ENCODE data around the gene MTCL1.
"Not testable (repeated sequence)": the region's sequence is repeated elsewhere in the genome, so short reads cannot be mapped to it uniquely, and the experiment has no call there.

MTCL1 gene

GRCh38 chr18:8745355-8746014 is 40.1 kb downstream of the MTCL1 start:
- DNase-seq, result peak; percentile 37

- DNase-seq, result no peak
These were observed 42.1 kb downstream of the MTCL1 start for GRCh38 chr18:8747440-8747937.

GRCh38 chr18:8749492-8749891 is 44.1 kb downstream of the MTCL1 start:
- DNase-seq, result no peak

GRCh38 chr18:8750954-8751415 is 45.6 kb downstream of the MTCL1 start:
- DNase-seq, result peak; percentile 7

GRCh38 chr18:8751692-8752091 is 46.3 kb downstream of the MTCL1 start:
- DNase-seq, result no peak

- no peak for DNase-seq
These were observed 47.0 kb downstream of the MTCL1 start for GRCh38 chr18:8752329-8752728.

- DNase-seq, result no peak
These were observed 49.9 kb downstream of the MTCL1 start for GRCh38 chr18:8754995-8755960.

GRCh38 chr18:8756571-8756970 is 51.2 kb downstream of the MTCL1 start:
- DNase-seq, result no peak

- no peak for DNase-seq
These were observed 52.1 kb downstream of the MTCL1 start for GRCh38 chr18:8757396-8757997.

- DNase-seq, result no peak
These were observed 53.1 kb downstream of the MTCL1 start for GRCh38 chr18:8758466-8758865.

- DNase-seq, result no peak
These were observed 55.6 kb downstream of the MTCL1 start for GRCh38 chr18:8760984-8761383.

GRCh38 chr18:8761535-8761934 is 56.2 kb downstream of the MTCL1 start:
- not testable (repeated sequence) for DNase-seq

GRCh38 chr18:8762968-8763367 is 57.6 kb downstream of the MTCL1 start:
- peak; percentile 38 for DNase-seq

- no peak for DNase-seq
These were observed 58.3 kb downstream of the MTCL1 start for GRCh38 chr18:8763611-8764010.

- no peak for DNase-seq
These were observed 60.6 kb downstream of the MTCL1 start for GRCh38 chr18:8765783-8766463.

GRCh38 chr18:8766559-8767293 is 61.4 kb downstream of the MTCL1 start:
- no peak for DNase-seq

GRCh38 chr18:8767340-8767739 is 62.0 kb downstream of the MTCL1 start:
- no peak for DNase-seq

GRCh38 chr18:8769509-8770095 is 64.2 kb downstream of the MTCL1 start:
- DNase-seq, result no peak

- DNase-seq, result no peak
These were observed 65.3 kb downstream of the MTCL1 start for GRCh38 chr18:8770657-8771056.

GRCh38 chr18:8771930-8772329 is 66.6 kb downstream of the MTCL1 start:
- no peak for DNase-seq

GRCh38 chr18:8773980-8774379 is 68.6 kb downstream of the MTCL1 start:
- DNase-seq, result no peak
